NCI-H128 (cell line): ENCODE data around the gene CTSK.
"Not testable (repeated sequence)": the region's sequence is repeated elsewhere in the genome, so short reads cannot be mapped to it uniquely, and the experiment has no call there.

ENCODE experiments used
- DNase-seq: peaks from one replicate; lab custom pipeline; 2025; ENCODE audit not compliant: unreplicated experiment; lab: John Stamatoyannopoulos, UW

CTSK gene

DNA sequence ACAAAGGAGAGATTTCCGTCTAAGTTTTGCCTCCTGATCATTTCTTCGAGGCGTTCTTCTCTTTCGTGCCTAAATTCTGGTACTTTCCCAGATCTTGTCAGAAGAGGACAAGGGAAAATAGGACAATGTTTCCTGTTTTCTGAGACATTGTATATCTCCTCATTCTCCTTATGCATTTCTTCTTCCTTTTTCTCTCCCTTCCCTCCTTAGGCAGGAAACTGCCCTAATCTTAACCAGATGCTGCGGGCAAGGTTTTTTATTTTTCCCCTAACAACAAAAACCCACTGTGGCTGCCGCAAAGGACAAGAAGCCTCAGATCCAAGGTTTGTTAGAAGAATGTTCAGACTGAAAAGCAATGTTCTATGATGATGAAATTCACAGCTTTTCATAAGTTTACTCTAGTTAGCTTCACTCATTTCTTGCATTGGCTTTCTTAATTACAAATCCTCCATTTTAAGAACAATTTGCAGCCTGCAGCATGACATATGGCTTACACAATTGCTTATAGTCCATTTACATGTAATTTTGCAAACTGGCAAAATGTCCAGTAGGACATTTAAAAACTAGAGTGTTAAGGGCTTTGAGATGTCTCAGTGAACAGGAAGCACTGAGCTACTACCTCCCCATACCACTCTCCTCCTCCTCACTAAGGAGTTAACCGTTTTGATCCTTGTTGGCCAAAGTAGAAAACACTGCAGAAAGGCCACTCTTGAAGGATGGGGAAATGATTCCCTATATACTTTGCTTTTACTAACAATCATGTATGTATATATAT lies 624 bp downstream of the CTSK start:
- no peak for DNase-seq

DNA sequence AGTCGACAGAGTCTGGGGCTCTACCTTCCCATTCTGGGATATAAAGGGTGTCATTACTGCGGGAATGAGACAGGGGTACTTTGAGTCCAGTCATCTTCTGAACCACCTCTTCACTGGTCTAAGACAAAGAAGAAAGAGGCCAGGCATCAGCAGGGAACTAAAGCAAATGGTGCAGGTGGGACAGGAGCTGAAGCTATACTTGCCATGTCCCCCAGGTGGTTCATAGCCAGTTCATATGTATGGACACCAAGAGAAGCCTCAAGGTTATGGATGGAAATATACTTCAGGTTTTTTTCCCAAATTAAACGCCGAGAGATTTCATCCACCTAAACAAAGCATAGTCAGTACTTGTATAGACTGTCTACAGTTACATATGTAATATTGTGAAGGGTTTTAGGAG lies 2.2 kb downstream of the CTSK start:
- no peak for DNase-seq

DNA sequence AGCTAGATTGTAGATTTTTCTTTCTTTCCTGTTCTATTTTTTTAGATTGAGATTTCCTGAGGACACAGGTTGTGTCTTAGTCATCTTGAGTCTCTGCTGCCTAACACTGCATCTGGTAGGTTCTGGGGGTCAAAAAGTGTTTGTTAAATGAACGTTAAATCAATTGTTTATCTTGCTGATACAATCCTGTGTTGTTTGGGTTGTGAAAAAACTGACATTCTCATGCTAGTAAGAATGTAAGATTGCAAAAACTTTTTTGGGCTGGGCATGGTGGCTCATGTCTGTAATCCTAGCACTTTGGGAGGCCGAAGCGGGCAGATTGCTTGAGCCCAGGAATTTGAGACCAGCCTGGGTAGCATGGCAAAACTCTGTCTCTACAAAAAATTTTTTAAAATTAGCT lies 3.4 kb downstream of the CTSK start:
- DNase-seq = no peak

DNA sequence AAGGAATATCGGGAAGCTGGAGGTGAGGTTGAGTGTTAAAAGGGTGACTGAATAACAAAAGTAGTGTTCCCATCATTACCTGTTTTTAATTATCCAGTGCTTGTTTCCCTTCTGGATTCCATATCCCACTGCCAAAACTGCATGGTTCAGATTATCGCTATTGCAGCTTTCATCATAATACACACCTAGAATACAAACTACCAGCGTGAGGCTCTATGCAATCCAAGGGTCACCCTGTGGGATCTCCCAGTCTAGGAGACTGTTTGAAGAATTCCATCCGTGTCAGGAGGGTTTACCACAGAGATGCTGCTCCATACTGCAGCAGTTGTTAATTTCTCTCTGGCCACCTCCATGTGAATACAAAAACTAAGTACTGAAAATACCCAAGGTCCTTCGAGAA lies 9.0 kb downstream of the CTSK start:
- DNase-seq = no peak

DNA sequence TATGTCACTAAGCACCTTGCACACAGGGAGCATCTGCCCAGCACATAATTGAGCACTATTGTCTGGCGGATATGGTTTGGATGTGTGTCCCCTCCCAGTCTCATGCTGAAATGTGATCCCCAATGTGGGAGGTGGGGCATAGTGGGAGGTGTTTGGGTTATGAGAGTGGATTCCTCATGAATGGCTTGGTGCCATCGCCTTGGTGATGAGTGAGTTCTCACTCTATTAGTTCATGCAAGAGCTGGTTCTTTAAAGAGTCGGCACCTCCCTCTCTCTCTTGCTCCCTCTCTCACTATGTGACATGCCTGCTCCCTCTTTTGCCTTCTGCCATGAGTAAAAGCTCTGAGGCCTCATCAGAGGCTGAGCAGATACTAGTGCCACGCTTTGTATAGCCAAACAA lies 9.5 kb downstream of the CTSK start:
- peak; percentile 63 for DNase-seq

DNA sequence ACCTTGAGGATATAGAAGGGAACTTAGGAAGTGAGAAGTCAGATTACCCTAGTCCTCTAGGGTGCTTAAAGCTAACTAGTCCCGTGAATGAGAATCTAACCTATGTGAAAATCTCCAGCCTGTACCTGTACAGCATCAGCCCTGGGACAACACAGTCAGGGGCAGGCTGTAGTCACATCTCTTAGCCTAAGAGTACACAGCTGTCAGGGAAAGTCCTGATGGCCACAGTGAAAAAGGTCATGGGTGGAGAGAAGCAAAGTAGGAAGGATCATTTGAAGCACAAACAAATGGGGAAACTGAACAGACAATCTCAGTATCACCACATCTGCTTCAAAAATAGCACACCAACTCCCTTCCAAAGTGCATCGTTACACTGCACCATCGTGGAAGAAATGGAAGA lies 11.7 kb downstream of the CTSK start:
- DNase-seq = no peak

DNA sequence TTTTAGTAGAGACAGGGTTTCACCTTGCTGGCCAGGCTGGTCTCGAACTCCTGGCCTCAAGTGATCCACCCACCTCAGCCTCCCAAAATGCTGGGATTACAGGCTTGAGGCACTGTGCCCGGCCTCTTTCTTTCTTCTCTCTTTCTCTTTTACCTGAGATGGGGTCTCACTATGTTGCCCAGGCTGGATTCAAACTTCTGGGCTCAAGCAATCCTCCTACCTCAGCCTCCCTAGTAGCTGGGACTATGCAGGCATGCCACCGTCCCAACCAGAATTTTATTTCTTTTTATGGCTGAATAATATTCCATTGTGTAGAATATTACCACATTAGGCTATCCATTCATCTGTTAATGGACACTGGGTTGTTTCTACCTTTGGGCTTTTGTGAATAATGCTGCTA lies 14.3 kb downstream of the CTSK start:
- DNase-seq = not testable (repeated sequence)

DNA sequence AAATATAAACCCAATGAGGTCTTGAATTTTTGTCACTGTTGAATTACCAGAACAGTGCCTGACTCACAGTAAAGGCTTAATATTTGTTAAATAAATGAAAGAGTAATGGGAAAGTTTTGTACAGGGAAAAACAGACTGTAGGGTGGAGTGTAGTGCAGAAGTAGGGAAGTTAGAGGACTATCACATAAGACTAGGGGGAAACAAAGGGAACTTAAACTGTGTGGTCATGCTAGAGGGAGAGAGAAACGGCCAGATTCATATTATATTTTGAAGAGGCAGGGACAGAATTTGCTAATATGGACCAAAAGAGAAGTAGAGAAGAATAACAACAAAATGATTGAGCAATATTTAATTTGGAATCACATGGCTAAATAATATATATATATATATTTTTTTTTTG lies 14.8 kb downstream of the CTSK start:
- no peak for DNase-seq

DNA sequence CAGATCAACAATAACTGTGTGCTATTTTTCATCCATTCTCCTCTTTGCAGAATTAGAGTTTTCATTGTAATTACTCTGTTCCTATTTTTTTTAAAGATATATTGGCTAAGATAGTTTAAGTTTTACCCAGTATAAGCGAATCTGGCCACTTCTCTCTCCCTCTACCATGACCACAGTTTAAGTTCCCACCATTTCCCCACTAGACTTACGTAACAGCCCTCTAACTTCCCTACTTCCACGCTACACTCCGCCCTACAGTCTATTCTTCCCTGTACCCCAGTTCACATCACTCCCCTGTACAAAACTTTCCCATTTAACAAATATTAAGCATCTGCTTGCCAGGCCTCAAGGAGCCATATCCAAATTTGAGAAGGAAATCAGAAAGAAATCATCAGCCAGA lies 16.5 kb downstream of the CTSK start:
- no peak for DNase-seq

DNA sequence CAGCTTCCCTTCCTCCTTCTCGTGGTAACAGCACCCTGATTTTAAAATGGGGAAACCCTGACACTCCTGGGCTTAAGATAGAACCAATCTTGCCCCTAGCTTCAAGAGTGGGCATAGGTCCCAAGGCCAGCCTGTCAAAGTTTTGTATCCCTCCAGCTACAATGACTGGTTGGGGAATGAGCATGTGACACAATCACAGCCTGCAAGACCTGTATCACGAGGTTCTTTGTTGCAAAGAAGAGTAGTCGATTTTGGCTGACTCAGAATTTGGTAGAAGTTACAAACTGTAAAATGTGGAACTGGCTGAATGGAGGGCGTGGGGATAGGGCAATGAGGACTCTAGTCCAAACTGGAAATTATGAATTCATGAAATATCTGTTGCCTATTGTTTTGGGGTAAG lies 18.7 kb downstream of the CTSK start:
- DNase-seq = no peak

DNA sequence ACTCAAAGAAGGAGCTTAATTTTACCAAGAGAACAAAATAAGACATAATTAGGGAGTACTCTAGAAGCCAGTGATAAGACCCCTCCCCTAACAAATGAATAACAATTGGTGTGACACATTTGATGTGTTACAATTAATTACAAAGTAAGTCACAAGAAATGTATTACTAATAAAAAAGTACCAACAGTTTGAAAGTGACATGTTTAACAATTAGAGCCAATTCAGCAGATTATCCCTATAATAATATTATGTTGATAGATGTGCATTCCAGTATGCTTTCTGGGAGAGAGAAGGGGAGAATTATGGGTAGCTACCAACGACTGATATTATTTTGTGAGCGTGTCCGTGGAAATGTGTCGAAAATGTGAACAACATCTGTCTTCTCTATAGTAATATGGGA lies 19.1 kb downstream of the CTSK start:
- no peak for DNase-seq

DNA sequence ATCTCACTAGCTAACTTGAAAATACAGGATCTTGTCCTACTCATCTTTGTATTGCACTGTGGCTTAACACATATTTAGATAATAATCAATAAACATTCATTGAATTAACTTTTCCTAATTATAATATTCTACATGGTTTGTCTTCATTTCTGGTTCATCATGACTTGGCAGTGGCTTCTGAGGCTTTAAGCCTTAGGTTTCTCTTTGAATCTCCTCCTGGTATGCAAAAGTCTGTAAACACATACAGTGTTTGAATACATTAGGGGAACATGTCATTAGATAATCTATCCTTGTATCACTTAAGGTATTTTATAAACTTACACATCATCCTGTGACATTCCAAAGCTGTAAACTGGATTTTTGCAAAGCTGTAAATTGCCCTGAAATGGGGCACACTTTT lies 20.6 kb downstream of the CTSK start:
- DNase-seq = no peak

DNA sequence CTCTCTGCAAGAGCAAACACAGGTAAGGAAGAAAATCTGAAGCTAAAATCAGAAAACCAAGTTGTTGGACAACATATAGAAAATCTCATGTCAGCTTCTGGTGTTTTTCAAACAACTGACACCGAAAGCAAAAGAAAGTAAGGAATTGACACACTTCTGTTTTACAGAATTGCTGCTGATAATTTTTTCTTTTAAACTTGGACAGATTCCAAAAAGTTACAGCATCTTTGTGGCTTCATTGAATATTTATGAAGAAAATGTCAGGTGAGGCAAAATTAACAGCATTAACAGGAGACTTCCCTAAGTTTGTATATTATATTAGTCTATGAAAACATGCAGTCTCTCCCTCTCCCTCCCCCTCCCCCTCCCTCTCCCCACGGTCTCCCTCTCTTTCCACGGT lies 27.6 kb downstream of the CTSK start:
- DNase-seq = no peak

DNA sequence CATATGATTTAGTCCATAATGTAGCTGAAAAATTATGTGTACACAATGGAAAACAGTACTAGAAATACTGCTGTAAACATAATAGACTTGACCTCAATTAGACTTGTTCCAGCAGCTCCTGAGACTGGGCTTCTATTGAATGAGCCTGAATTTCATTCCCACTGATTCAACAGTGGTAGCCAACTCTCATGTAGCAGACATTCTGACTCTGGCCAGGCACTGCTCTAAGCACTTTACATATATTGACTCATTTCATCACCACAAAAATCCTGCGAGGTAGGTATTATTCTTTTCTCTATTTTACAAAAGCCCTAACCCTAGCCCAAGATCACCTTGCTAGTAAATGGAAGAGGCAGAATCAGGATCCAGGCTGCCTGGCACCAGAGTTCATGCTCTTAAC lies 29.7 kb downstream of the CTSK start:
- DNase-seq = no peak

DNA sequence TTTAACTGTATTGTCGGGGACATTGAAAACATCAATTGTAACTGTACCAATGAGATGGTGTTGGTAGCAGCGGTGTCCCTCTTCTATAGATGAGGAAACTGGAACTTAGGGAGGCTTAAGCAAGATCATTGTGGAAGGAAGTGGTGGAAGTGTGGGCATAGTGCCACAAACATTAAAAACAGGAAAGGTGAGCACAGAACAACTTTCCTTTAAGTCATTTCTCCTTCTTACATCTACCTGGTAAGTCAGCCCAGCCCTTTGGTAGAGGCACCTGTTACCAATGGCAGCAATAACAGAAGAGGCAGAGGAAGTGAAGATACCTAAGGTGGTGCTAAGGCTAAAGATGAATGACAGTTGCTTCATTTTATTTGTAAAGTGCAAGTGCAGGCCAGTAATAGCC lies 30.5 kb downstream of the CTSK start:
- no peak for DNase-seq

DNA sequence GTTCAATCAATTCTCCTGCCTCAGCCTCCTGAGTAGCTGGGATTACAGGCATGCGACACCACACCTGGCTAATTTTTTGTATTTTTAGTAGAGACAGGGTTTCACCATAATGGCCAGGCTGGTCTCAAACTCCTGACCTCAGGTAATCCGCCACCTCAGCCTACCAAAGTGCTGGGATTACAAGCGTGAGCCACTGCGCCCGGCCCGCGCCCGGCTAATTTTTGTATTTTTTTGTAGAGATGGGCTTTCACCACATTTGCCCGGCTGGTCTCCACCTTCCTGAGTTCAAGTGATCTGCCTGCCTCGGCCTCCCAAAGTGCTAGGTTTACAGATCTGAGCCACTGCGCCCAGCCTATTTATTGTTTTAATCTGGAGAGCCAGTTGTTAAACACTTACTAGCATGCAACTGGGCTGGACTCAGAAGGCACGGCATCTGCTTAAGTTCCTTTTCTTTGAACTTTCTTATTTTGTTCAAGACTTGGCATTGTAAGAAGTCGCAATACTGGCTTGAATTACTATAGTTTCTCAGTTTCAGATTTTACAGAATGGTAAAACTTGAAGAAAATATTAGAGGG lies 32.0 kb downstream of the CTSK start:
- not testable (repeated sequence) for DNase-seq

DNA sequence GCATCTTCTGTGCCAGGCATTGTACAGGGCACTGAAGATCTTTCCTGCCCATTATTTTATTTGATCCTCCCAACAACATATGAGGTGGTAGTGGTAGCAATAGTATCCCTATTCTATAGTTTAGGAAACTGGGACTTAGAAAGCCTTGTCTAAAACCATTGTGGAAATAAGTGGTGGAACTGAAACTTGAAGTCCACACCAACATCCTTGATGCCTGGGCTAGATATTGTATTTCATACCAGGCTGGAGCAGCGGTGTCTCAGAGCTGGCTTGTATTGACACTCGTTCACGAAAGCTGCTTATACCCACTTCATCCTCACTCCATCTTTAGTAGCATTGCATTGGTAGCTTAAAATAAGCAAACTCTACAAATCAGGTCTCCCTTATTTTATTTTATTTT lies 32.8 kb downstream of the CTSK start:
- no peak for DNase-seq

DNA sequence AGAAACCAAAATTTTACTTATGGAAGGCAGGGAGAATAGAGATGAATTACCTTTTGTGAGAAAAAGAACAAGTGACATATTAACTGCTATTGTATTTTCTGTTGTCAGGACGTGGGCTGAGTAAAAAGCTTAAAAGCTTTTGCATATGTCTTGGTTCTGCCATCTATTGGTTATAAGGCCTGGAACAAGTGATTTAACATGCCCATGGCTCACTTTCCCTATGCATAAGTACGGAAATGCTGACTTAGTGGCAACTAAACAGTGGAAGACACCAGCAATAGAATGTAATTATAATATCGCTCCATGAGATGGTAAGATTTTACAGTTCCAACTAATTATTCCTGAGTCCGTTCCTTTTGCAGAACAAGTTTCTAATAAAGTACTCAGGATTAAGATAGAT lies 35.7 kb downstream of the CTSK start:
- DNase-seq = no peak

DNA sequence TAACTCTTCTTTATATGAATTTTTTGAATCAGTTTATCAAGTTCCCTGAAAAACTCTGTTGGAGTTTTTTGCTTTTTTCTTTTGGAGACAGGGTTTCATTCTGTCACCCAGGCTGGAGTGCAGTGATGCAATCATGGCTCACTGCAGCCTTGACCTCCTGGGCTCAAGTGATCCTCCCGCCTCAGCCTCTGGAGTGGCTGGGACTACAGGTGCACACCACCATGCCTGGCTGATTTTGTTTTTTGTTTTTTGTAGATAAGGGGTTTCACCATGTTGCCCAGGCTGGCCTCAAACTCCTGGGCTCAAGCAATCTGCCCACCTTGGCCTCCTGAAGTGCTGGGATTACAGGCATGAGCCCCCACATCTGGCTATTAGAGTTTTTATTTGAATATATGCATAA lies 40.4 kb downstream of the CTSK start:
- DNase-seq = not testable (repeated sequence)

DNA sequence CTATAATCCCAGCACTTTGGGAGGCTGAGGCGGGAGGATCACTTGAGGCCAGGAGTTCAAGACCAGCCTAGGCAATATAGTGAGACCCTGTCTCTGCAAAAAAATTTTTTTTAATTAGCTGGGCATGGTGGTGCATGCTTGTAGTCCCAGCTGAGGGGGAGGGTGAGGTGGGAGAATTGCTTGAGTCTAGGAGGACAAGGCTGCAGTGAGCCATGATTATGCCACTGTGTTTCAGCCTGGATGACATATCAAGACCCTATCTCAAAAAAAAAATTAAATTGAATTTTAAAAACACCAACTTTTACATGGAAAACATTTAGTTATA lies 42.1 kb downstream of the CTSK start:
- not testable (repeated sequence) for DNase-seq

DNA sequence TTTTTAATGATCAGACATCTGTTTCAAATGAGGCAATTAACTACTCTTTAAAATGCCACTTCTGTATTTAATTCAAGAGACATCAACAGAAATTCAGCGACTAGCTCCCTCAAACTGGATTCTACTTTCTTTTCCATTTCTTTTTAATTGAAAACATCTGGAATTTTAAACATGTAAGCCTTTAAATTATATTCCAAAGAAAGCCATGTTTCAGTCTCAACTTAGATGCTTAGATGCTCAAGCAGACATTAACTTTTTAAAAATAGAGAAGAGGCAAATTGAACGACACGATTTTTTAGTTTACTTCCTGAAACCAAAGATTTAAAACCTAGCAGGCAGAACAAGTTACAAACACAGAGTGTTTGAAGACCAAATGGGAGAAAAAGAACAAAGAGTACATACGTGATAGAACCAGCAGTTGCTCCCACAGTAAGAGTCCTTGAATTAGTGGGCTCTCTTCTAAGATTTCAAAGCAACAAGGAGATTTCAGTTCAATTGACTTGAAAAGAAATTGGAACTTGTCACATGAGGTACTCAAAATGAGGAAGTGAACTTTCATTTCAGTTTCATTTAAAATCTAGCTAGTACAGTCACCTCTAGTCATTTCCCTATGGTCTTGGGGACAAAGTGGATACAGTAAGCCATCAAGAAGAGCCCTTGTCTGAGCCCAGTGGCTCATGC lies 42.6 kb downstream of the CTSK start, which contains the start of gene CTSS:
Gene CTSS, minus strand, starts transcription at position 483 of the 681 bp plus-strand sequence. CDS start 1,015 bp downstream, outside the sequence.
- no peak for DNase-seq

DNA sequence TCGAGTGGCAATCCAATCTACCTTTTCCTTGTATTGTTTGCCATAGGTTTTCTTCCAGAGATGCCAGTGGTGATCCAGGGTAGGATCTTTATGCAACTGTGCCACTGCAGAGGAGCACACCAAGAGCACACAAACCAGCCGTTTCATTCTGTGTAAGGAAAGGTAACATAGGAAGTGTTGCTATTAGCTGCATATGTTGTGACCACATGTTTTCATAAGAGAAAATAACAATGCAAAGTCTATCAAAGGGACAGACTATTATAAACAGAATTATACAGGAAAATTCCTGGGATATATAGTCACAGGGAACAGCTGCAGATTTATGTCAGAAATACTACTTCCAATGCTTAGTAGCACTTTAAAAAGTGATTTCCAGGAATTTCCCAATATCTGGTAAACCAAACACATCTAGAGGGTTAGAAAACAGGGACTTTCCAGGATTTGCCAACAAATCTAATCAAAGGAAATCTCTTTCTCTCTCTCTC lies 43.4 kb downstream of the CTSK start:
- no peak for DNase-seq
